Germinal center (tissue), 1 donor: ENCODE measurements around the gene ZFP36L1.

ENCODE experiments used
- DNase-seq: peaks from one replicate; pipeline ENCODE4 v3.0.0; 2012; ENCODE audit warnings: mixed read lengths, low spot score

The ZFP36L1 gene

DNA sequence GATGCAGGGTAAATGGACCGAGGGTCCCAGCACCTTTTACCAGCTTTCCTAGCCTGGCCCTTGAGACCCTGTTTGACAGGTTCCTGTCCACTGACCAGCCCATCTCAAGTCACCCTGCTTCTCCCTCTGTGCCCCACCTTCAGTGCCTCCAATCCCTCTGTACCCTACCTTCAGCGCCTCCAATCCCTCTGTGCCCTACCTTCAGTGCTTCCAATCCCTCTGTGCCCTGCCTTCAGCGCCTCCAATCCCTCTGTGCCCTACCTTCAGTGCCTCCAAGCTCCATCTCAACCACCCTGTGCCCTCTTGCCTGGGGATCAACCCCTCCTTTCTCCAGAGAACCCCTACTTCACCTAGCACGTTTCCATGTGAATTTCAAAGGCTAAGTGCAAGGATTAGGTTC lies 54.3 kb downstream of the ZFP36L1 start:
- DNase-seq: no peak
